CD4-positive, CD25-positive, alpha-beta regulatory T cell (primary cell): ENCODE data around the gene CCR5AS.
"Not testable (repeated sequence)": the region's sequence is repeated elsewhere in the genome, so short reads cannot be mapped to it uniquely, and the experiment has no call there.

ENCODE experiments used
- ATAC-seq, 2 donors: fragments of 150-1000 bp; cut with Tn5 transposase; one replicate each; pipeline ENCODE4 v1.10.0; 2021; ENCODE audit warnings: low read depth in 2 of 2, moderate number of reproducible peaks in 2 of 2, moderate library complexity in 1 of 2
- DNase-seq, 3 donors: peaks; one replicate each; pipeline versions ENCODE4 v3.0.0 to v3.0.0-alpha.2; 2012 to 2022; ENCODE audit warnings: mixed read lengths in 1 of 3
- H3K27ac ChIP-seq: one replicate; pipeline ENCODE4 v1.7.0; 2013; ENCODE audit warnings: mild to moderate bottlenecking, low read length; ENCODE audit not compliant: insufficient read depth, poor library complexity, severe bottlenecking
- H3K27me3 ChIP-seq: one replicate; pipeline ENCODE4 v1.7.0; 2013; ENCODE audit warnings: low read length; ENCODE audit not compliant: control insufficient read depth, insufficient read depth
- H3K36me3 ChIP-seq: one replicate; pipeline ENCODE4 v1.7.0; 2013; ENCODE audit warnings: mild to moderate bottlenecking, low read length, moderate library complexity; ENCODE audit not compliant: control insufficient read depth, insufficient read depth
- H3K4me1 ChIP-seq: 2 replicates; pipeline ENCODE4 v1.7.0; 2013; ENCODE audit warnings: mild to moderate bottlenecking, low read length; ENCODE audit not compliant: insufficient read depth, control insufficient read depth, poor library complexity, severe bottlenecking
- H3K4me3 ChIP-seq: one replicate; pipeline ENCODE4 v1.7.0; 2013; ENCODE audit warnings: low read depth, mild to moderate bottlenecking, low read length, moderate library complexity
- H3K9me3 ChIP-seq, 2 experiments: 1 replicate in 1 of 2; 2 replicates in 1 of 2; pipeline ENCODE4 v1.7.0; 2013; ENCODE audit warnings: low read length in 2 of 2, mild to moderate bottlenecking in 1 of 2, moderate library complexity in 1 of 2; ENCODE audit not compliant: control insufficient read depth in 2 of 2
- H3K27ac Mint-ChIP-seq, 3 donors: one replicate each; pipeline ENCODE4 v1.8.0; 2020 to 2022; ENCODE audit warnings: mild to moderate bottlenecking in 3 of 3, mixed read lengths in 3 of 3, moderate library complexity in 2 of 3
- H3K27me3 Mint-ChIP-seq: one replicate; pipeline ENCODE4 v1.8.0; 2022; ENCODE audit warnings: mild to moderate bottlenecking, mixed read lengths
- H3K36me3 Mint-ChIP-seq: one replicate; pipeline ENCODE4 v1.8.0; 2020; ENCODE audit warnings: mixed read lengths
- H3K4me1 Mint-ChIP-seq, 4 donors: one replicate each; pipeline ENCODE4 v1.8.0; 2020 to 2022; ENCODE audit warnings: mixed read lengths in 4 of 4, mild to moderate bottlenecking in 1 of 4
- H3K4me3 Mint-ChIP-seq, 4 donors: one replicate each; pipeline ENCODE4 v1.8.0; 2020 to 2022; ENCODE audit warnings: mild to moderate bottlenecking in 4 of 4, mixed read lengths in 4 of 4, moderate library complexity in 3 of 4
- H3K9me3 Mint-ChIP-seq, 7 donors: one replicate each; pipeline ENCODE4 v1.8.0; 2020 to 2022; ENCODE audit warnings: mixed read lengths in 7 of 7, mild to moderate bottlenecking in 3 of 7, moderate library complexity in 2 of 7

The CCR5AS gene

DNA sequence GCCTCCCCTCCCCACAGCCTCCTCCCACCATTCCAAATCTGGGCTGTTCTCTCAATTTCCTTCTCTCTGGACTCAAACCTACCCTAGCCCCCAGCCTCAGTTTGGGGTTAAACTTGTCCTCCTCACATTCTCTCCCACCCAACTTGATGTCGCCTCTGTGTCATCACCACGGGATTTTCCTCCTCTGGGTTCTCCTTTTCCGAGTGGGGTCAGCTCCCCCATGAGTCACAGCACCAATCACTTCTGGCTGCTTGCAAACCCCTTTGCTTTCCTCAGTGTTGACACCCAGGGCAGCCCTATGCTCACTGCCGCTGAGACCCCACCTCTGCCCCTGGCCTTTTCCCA is 451 bp downstream of the CCR5AS start:
- no peaks in the 10 kb centered on the region for H3K36me3 Mint-ChIP-seq
- no peaks in the 10 kb centered on the region for H3K9me3 ChIP-seq
- no peaks in the 10 kb centered on the region for H3K27me3 ChIP-seq
- H3K9me3 Mint-ChIP-seq, result peaks cover 0 to 4% (median 0%) of the 10 kb centered on the region in 7 donors
- no peaks in the 10 kb centered on the region for H3K36me3 ChIP-seq
- no peak for DNase-seq
- peak overlapping the region in 3 of 4 donors; percentile 88 to 96 (median 90) for H3K4me3 Mint-ChIP-seq
- peaks cover 20% of the 10 kb centered on the region for H3K27me3 Mint-ChIP-seq
- H3K4me1 ChIP-seq, result peaks cover 17% of the 10 kb centered on the region
- H3K4me1 Mint-ChIP-seq, result peaks cover 17 to 38% (median 19%) of the 10 kb centered on the region in 4 donors
- peak overlapping the region; percentile 67 for H3K27ac ChIP-seq
- no peak for ATAC-seq
- no peak overlapping the region for H3K4me3 ChIP-seq
- peak overlapping the region; percentile 80 to 97 (median 94) for H3K27ac Mint-ChIP-seq

DNA sequence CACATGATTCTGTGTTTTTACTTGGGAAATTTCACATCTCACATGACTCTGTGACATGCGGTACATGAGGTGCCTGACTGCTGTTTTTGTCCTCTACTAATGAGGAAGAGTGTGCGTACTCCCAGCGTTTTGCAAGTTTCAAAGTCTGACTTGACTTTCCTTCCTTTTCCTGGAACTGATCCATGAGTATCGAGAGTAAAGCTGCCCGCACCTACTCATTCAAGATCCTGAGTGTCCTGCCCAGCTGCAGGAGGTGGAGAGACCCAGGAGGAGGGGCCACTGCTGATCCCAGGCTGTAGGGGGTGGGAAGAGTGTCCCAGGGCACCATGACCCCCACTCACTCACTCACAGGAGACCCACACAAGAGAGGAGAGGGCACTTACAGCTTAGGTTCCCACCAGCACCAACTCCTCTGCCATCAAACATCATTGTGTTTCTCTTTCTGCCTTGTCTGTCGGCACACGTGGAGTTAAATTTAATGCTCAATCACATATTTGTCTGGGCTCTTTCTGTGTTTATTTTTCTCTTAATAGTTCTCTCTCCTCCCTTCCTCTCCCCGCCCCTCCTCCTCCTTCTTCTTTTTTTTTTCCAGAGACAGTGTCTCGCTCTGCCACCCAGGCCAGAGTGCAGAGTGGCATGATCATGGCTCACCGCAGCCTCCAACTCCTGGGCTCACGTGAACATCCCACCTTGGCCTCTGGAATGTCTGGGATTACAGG is 1.4 kb downstream of the CCR5AS start:
- peaks cover 17 to 38% (median 19%) of the 10 kb centered on the region in 4 donors for H3K4me1 Mint-ChIP-seq
- no peak overlapping the region for H3K27ac Mint-ChIP-seq
- no peak overlapping the region for H3K27ac ChIP-seq

DNA sequence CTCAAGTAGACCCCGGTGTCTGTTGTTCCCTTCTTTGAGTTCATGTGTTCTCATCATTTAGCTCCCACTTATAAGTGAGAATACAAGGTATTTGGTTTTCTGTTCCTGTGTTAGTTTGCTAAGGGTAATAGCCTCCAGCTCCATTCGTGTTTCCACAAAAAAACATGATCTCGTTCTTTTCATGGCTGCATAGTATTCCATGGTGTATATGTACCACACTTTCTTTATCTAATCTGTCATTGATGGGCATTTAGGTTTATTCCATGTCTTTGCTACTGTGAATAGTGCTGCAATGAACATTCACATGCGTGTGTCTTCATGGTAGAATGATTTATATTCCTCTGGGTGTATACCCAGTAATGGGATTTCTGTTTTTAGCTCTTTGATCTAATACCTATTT is 4.0 kb downstream of the CCR5AS start:
- not testable (repeated sequence) for DNase-seq, H3K27me3 ChIP-seq, H3K36me3 Mint-ChIP-seq, H3K27ac Mint-ChIP-seq, ATAC-seq, H3K9me3 Mint-ChIP-seq, H3K36me3 ChIP-seq, H3K4me3 Mint-ChIP-seq, H3K27ac ChIP-seq, H3K9me3 ChIP-seq, H3K4me3 ChIP-seq
- H3K4me1 Mint-ChIP-seq, result peaks cover 7 to 14% (median 10%) of the 10 kb centered on the region in 4 donors
- peaks cover 10% of the 10 kb centered on the region for H3K4me1 ChIP-seq
- H3K27me3 Mint-ChIP-seq, result peaks cover 20% of the 10 kb centered on the region

More for the DNA sequence above, 1.4 kb downstream of the CCR5AS start:
- H3K4me3 ChIP-seq, result no peak overlapping the region
- Mint-ChIP-seq H3K9me3 (peaks cover 0 to 4% (median 0%) of the 10 kb centered on the region in 7 donors), H3K27me3 (peaks cover 20% of the 10 kb centered on the region), H3K4me3 (peak overlapping the region in 1 of 4 donors; percentile 6), H3K36me3 (no peaks in the 10 kb centered on the region)
- no peaks in the 10 kb centered on the region for H3K9me3 ChIP-seq
- no peaks in the 10 kb centered on the region for H3K36me3 ChIP-seq
- ATAC-seq (no peak), DNase-seq (no peak)
- peaks cover 17% of the 10 kb centered on the region for H3K4me1 ChIP-seq
- H3K27me3 ChIP-seq, result no peaks in the 10 kb centered on the region

DNA sequence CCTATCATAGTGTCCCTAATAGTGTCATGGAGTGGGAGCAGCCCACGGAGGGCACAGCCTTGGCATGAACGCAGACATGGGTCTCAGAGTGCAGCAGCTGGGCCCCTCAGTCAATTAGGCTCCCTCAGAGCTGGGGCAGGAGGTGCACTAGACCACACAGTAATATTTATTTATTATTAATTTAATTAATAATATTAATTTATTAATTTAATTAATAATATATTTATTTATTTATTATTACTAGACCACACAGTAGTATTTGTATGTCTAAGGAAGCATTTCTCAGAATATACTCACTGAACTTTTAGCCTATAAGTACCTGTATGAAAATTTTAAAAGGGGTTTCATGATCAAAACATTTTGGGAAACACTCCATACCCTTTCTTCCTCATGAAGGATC is 5.3 kb downstream of the CCR5AS start:
- Mint-ChIP-seq H3K9me3 (peaks cover 0 to 4% (median 0%) of the 10 kb centered on the region in 7 donors), H3K4me1 (peaks cover 0 to 3% (median under 1%) of the 10 kb centered on the region in 4 donors), H3K27me3 (peaks cover 13% of the 10 kb centered on the region), H3K4me3 (no peak overlapping the region), H3K27ac (no peak overlapping the region), H3K36me3 (no peaks in the 10 kb centered on the region)
- Histone ChIP-seq H3K9me3 (no peaks in the 10 kb centered on the region), H3K4me1 (no peaks in the 10 kb centered on the region), H3K4me3 (no peak overlapping the region), H3K27ac (no peak overlapping the region), H3K27me3 (no peaks in the 10 kb centered on the region), H3K36me3 (no peaks in the 10 kb centered on the region)
- ATAC-seq (no peak), DNase-seq (no peak)

DNA sequence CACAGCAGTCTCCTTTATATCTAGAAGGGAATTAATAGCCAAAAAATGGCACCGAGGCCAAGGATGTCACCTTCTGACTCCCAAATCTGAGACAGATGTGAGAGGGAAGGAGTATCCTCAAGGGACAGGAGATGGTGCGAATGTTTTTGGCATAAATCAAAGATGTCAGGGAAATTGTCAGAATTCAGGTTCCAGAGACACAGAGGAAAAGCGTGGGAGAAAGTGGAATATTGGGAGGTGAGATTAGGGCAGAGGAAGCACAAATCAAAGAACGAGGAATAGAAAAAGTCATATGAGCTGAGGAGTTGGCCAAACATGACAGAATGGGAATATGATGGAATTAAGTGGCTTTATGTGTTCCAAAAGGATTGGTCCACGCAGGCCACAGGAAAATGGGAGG is 6.0 kb downstream of the CCR5AS start:
- H3K9me3 ChIP-seq, result no peaks in the 10 kb centered on the region
- H3K27me3 ChIP-seq, result no peaks in the 10 kb centered on the region
- H3K36me3 ChIP-seq, result no peaks in the 10 kb centered on the region
- ATAC-seq (no peak), DNase-seq (no peak)
- H3K36me3 Mint-ChIP-seq, result no peaks in the 10 kb centered on the region
- no peak overlapping the region for H3K27ac Mint-ChIP-seq
- H3K27ac ChIP-seq, result no peak overlapping the region
- H3K4me3 Mint-ChIP-seq, result no peak overlapping the region
- peaks cover 0 to 4% (median 0%) of the 10 kb centered on the region in 7 donors for H3K9me3 Mint-ChIP-seq
- no peak overlapping the region for H3K4me3 ChIP-seq
- peaks cover 0 to 2% (median 0%) of the 10 kb centered on the region in 4 donors for H3K4me1 Mint-ChIP-seq
- H3K4me1 ChIP-seq, result no peaks in the 10 kb centered on the region
- peaks cover 13% of the 10 kb centered on the region for H3K27me3 Mint-ChIP-seq

DNA sequence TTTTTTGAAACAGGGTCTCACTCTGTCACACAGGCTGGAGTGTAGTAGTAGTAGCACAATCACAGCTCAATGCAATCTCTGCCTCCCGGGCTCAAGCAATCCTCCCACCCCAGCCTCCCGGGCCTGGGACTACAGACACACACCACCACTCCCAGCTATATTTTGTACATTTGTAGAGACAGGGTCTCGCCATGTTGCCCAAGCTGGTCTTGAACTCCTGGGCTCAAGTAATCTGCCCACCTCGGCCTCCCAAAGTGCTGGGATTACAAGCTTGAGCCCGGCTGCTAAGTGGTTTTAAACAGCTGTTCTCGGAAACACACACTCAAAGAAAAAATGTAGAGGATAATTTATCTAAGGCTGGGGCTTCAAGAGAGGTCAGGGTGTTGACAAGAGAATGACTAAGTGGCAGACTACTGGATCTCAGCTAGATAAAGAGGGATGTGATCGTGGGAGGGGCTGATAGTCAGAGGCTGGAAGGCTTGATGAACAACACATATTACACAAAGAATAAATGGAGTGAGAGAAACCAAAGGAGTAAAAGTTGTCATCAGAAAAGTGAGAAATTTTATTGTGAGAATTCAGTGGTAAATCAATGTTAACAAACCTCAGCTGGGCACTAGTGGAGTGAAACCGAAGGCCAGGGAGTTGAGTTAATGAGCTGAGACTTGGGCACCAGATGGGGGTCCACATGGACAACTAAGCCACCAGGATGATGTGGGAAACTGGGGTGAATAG is 6.7 kb downstream of the CCR5AS start:
- Histone ChIP-seq H3K27ac (no peak overlapping the region), H3K27me3 (no peaks in the 10 kb centered on the region), H3K4me3 (no peak overlapping the region), H3K9me3 (no peaks in the 10 kb centered on the region), H3K36me3 (no peaks in the 10 kb centered on the region), H3K4me1 (no peaks in the 10 kb centered on the region)
- Mint-ChIP-seq H3K27me3 (peaks cover 13% of the 10 kb centered on the region), H3K4me1 (peaks cover 0 to 2% (median 0%) of the 10 kb centered on the region in 4 donors), H3K9me3 (peaks cover 0 to 4% (median 0%) of the 10 kb centered on the region in 7 donors), H3K4me3 (no peak overlapping the region), H3K27ac (no peak overlapping the region), H3K36me3 (no peaks in the 10 kb centered on the region)
- DNase-seq, result no peak
- ATAC-seq, result no peak

DNA sequence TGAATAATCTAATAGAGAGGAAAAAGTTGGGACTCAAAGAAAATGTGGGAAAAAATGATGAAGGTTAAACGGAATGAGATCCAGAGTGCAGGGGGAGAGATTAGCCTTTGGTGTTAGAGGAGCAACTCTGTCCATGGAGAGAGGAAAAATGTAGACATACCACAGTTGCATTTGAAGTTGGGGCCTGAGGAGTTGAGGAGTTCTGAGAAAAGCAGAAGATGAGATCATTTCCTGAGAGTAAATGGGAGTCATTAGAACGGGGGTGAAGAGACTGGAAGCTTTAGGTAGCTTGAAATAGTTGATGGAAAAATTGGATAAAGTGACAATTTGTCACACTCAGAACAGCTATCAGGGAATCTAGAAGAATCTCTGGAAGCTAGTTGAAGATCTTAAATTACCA is 7.3 kb downstream of the CCR5AS start:
- Histone ChIP-seq H3K4me1 (no peaks in the 10 kb centered on the region), H3K4me3 (no peak overlapping the region), H3K9me3 (no peaks in the 10 kb centered on the region), H3K36me3 (no peaks in the 10 kb centered on the region), H3K27me3 (no peaks in the 10 kb centered on the region), H3K27ac (no peak overlapping the region)
- Mint-ChIP-seq H3K9me3 (peaks cover 0 to 4% (median 0%) of the 10 kb centered on the region in 7 donors), H3K4me3 (no peak overlapping the region), H3K4me1 (peaks cover 0 to 2% (median 0%) of the 10 kb centered on the region in 4 donors), H3K27ac (no peak overlapping the region), H3K36me3 (no peaks in the 10 kb centered on the region), H3K27me3 (peaks cover 13% of the 10 kb centered on the region)
- ATAC-seq (no peak), DNase-seq (no peak)
